GM10266 (cell line): ENCODE results near the gene CCSER2.

Experiments
- DNase-seq: peaks from one replicate; pipeline ENCODE4 v3.0.0; 2012; ENCODE audit errors: extremely low spot score
- TF ChIP-seq, protein P1 (sequence below): IDR thresholded peaks from 2 replicates; pipeline ENCODE4 v1.5.1; 2012; ENCODE audit warnings: mild to moderate bottlenecking, low read depth; ENCODE audit not compliant: control insufficient read depth, insufficient read depth; ENCODE audit errors: missing control alignments

The CCSER2 gene

DNA sequence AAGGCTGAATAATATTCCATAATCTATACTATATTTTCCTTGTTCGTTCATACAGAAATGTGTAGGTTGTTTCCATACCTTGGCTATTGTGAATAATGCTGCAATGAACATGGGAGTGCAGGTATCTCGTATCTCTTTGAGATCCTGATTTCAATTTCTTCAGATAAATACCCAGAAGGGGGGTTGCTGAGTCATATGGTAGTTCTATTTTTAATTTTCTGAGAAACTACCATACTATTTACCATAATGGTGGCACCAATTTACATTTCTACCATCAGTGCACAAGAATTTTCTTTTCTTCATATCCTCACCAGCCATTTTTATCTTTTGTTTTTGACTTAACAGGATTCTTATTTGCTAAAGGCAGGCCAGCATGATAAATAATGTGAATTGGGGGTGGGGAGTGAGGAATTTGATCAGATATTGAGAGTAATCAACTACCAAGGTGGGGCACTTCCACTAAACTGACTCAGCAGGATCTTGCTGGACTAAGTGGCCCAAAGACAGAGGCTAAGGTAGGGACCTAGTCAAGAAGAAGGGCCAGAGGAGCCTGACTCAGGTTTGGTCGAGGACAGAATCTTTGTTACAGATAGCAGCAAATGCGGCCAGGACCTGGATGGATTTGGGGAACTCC lies 21.5 kb upstream of the CCSER2 start:
- DNase-seq, result no peak
- TF ChIP-seq, protein P1, sequence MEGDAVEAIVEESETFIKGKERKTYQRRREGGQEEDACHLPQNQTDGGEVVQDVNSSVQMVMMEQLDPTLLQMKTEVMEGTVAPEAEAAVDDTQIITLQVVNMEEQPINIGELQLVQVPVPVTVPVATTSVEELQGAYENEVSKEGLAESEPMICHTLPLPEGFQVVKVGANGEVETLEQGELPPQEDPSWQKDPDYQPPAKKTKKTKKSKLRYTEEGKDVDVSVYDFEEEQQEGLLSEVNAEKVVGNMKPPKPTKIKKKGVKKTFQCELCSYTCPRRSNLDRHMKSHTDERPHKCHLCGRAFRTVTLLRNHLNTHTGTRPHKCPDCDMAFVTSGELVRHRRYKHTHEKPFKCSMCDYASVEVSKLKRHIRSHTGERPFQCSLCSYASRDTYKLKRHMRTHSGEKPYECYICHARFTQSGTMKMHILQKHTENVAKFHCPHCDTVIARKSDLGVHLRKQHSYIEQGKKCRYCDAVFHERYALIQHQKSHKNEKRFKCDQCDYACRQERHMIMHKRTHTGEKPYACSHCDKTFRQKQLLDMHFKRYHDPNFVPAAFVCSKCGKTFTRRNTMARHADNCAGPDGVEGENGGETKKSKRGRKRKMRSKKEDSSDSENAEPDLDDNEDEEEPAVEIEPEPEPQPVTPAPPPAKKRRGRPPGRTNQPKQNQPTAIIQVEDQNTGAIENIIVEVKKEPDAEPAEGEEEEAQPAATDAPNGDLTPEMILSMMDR, result no peak

DNA sequence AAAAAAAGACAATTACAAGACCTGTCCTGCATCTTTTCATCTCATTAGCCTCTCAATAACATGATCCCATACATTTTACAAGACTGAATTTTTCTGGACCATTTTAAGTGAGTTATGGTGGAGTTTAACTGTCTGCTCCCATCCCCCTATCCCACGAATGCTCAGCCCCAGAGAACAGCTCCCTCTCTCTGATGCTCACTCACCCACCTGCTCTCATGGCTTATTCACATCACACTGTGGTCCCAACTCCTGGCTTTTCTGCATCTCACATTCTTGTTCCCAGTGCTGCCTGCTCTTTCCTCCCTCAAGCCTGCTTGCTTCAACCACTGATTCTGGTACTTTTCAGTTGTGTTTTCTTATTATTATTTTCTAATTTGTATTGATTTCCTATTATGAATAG lies 20.4 kb upstream of the CCSER2 start:
- no peak for DNase-seq
- TF ChIP-seq, protein P1, result no peak

DNA sequence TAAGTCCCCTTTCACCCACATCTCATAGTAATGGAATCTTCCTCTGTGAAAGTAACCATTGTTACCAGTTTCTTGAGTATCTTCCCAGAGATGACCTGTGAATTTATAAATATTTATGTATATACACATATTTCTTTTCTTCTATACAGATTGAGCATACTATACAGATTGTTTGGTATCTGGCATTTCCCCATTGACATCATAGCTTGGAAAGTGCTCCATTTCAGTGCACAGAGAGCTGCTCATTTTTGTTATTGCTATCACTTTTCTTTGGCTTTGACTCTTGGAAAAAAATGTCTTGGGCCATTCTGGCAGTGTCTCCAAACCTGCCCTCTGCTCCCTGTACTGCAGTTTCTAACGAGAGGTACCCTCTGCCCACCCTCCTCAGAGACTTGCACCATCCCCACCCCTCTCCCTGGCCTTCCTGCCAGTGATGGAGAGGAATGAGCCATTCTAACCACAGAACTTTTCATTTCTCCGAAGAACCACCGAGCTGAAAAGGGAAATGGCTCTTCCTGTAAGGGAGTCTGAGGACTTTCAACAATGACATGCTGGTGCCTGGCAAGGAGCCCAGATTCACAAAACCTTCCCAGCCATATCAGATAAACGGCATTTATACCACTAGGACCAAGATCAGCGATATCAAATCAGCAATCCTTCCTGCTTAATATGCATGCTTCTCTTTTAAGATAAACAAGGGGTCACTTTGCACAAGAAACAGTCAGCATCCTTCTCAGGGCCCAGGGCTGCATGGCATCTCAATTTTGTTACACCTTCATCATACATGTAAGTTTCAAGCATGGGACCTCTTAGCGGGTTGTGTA lies 19.7 kb upstream of the CCSER2 start:
- TF ChIP-seq, protein P1, result no peak

DNA sequence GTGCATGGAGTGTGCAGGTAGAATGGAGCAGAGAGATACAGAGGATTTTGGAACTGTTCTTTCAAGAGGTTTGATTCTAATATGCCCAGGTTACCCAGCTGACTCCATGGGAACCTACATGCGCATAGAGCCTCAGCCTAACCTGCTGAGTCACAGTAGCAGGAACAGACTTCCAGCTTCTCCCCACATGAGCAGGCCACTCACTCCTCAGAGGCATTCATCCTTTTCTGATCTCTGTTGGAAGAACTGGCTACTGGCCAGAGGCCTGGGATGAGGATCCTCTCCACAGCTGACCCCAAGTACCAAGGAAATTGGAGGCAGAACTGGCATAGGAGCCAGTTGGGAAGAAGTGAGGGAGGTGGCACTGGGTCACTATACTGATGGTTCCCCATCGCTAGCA lies 17.9 kb upstream of the CCSER2 start:
- TF ChIP-seq, protein P1, result no peak
- no peak for DNase-seq

More for the DNA sequence above, 19.7 kb upstream of the CCSER2 start:
- no peak for DNase-seq

DNA sequence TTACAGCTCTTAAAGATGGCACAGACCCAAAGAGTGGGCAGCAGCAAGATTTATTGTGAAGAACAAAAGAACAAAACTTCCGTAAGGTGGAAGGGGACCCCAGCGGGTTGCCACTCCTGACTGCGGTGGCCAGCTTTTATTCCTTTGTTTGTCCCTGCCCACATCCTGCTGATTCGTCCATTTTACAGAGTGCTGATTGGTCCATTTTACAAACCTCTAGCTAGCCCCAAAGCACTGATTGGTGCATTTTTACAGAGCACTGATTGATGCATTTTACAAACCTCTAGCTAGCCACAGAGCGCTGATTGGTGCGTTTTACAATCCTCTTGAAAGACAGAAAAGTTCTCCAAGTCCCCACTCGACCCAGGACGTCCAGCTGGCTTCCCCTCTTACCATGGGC lies 16.8 kb upstream of the CCSER2 start:
- TF ChIP-seq, protein P1, result no peak
- DNase-seq, result no peak

DNA sequence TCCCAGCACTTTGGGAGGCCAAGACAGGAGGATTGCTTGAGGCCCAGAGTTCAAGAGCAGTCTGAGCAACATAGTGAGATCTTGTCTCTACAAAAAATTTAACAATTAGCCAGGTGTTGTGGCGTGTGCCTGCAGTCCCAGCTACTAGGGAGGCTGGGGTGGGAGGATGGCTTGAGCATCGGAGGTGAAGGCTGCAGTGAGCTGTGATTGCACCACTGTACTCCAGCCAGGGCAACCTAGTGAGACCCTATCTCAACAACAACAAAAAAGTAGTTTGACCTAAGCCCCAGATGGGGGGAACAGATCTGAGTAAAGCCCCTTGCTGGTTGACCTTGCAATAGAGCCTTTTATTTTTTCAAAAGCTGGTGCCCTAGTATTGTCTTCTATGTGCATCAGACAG lies 15.6 kb upstream of the CCSER2 start:
- DNase-seq, result no peak
- TF ChIP-seq, protein P1, result no peak

DNA sequence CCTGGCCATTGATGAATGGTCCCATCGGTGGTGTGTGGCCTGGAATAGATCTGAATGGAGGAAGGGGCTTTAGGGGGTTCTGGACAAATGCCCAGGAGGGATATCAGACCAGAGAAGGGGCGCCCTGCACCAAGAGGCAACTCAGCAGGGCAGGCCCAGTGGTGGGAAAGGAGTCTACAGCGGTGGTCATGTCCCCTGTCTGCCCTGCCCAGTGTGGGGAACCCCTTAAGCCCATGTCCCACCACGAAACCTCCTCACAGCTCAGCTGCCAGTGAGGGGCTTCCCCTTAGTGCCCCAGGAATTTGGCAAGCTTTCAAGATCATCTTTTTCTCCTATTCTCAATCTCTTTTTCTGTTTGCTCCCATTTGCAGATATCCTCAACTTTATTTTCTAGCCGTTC lies 14.1 kb upstream of the CCSER2 start:
- TF ChIP-seq, protein P1, result no peak
- DNase-seq, result no peak
